Central memory CD8-positive, alpha-beta T cell (primary cell): Measurements from ENCODE around the gene COL25A1.
"Not testable (repeated sequence)": the region's sequence is repeated elsewhere in the genome, so short reads cannot be mapped to it uniquely, and the experiment has no call there.

ENCODE experiments used
- ATAC-seq: fragments of 150-1000 bp; cut with Tn5 transposase; replicated peaks from 2 replicates; pipeline ENCODE4 v1.10.0; 2022; ENCODE audit warnings: mild to moderate bottlenecking, moderate FRiP score, moderate number of reproducible peaks; ENCODE audit not compliant: poor library complexity, severe bottlenecking; ENCODE audit errors: extremely low read depth
- DNase-seq, 2 donors: peaks; one replicate each; pipeline ENCODE4 v3.0.0; 2021; ENCODE audit warnings: low spot score in 2 of 2
- H3K27ac Mint-ChIP-seq: one replicate; pipeline ENCODE4 v1.8.0; 2022; ENCODE audit warnings: low read depth, mild to moderate bottlenecking, moderate library complexity, mixed read lengths
- H3K27me3 Mint-ChIP-seq: one replicate; pipeline ENCODE4 v1.8.0; 2022; ENCODE audit warnings: mixed read lengths
- H3K36me3 Mint-ChIP-seq: one replicate; pipeline ENCODE4 v1.8.0; 2022; ENCODE audit warnings: mild to moderate bottlenecking, moderate library complexity, mixed read lengths; ENCODE audit not compliant: insufficient read depth
- H3K4me1 Mint-ChIP-seq: one replicate; pipeline ENCODE4 v1.8.0; 2022; ENCODE audit warnings: mixed read lengths
- H3K4me3 Mint-ChIP-seq: one replicate; pipeline ENCODE4 v1.8.0; 2022; ENCODE audit warnings: mild to moderate bottlenecking, moderate library complexity, mixed read lengths
- H3K9me3 Mint-ChIP-seq: one replicate; pipeline ENCODE4 v1.8.0; 2022; ENCODE audit warnings: mixed read lengths

The COL25A1 gene

DNA sequence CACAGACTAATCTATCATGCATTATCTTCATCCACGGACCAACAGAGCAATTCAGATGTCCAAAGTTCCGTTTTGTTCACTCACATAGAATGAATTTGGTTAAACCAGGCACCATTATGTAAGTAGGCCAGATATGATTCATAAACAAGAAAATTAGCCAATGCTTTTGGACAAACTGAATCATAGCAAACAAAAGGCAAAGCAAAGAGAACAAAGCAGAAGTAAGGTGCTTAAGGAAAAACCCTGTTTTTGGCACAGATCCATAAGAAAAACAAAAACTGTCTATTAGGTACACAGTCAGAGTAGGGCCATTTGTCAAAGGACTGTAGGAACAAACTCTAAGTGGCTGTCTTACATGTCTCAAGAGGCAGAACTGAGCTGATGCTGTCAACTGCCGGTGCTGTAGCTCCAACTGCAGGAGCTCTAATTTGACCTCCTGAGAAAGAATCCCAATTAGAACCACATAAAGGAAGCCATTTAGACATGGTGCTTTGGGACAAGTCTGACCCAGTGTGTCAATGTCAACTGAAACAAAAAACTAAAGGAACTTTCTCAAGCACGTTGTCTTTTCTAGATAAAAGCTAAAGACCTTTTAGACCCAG lies 146.7 kb downstream of the COL25A1 start:
- Mint-ChIP-seq H3K4me3 (no peak overlapping the region), H3K27me3 (no peaks in the 10 kb centered on the region), H3K9me3 (no peaks in the 10 kb centered on the region), H3K4me1 (no peaks in the 10 kb centered on the region), H3K27ac (no peak overlapping the region), H3K36me3 (no peaks in the 10 kb centered on the region)
- DNase-seq, result no peak
- no peak for ATAC-seq

DNA sequence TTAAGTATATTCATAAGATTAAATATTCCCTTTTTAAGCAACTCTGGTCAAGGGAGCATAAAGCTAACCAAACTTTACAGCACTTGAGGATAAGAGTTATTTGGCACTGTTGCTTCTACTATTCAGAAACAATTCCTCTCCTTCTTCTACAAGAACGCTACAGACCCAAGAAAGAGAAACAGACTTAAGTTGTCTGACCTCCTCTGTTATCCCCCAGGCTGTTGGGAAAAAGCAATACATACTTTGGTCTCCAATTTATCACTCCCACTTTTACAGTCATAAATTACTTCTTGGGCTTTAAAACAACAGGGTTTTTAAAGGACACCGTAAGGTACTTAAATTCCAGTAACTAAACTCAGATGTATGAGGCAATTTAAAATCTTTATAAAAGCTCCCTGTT lies 147.4 kb downstream of the COL25A1 start:
- Mint-ChIP-seq H3K9me3 (no peaks in the 10 kb centered on the region), H3K4me3 (no peak overlapping the region), H3K36me3 (no peaks in the 10 kb centered on the region), H3K4me1 (no peaks in the 10 kb centered on the region), H3K27me3 (no peaks in the 10 kb centered on the region), H3K27ac (no peak overlapping the region)
- ATAC-seq, result no peak
- no peak for DNase-seq

DNA sequence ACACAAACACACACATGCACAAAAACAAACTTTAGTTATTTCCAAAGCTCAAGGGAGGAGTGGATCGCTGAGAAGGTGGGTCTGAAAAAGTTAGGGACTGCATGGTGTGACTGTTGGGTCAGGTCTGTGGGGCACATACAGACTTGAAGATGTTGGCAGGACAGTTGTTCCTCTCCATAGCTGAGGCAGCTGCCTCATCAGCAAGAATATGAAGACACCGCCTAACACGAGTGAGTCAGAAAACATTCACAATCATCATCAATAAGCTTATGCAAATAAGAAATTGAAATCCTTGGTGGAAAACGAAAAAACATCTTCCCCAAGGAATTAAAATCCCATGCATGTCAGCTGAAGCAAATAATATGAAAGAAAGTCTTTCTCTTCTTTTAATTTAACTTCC lies 148.0 kb downstream of the COL25A1 start:
- DNase-seq (no peak), ATAC-seq (no peak)
- no peak overlapping the region for H3K4me3 Mint-ChIP-seq
- H3K36me3 Mint-ChIP-seq, result no peaks in the 10 kb centered on the region
- H3K27ac Mint-ChIP-seq, result no peak overlapping the region
- no peaks in the 10 kb centered on the region for H3K27me3 Mint-ChIP-seq
- no peaks in the 10 kb centered on the region for H3K9me3 Mint-ChIP-seq
- H3K4me1 Mint-ChIP-seq, result no peaks in the 10 kb centered on the region

DNA sequence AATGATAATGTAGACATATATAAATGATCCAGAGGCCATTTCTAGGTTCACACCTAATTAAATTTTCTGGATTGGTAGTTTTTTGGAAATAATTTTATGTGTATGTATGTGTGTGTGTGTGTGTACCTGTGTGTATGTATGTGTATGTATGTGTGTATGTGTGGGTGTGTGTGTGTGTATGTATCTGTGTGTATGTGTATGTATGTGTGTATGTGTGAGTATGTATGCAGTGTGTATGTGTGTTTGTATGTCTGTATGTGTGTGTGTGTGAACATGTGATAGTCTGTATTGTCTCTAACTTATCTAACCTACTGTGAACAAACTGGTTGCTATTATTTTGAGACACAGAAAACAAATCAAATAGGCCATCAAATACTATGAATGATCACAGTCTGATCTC lies 152.6 kb downstream of the COL25A1 start:
- no peak for ATAC-seq
- Mint-ChIP-seq H3K4me3 (no peak overlapping the region), H3K9me3 (peaks cover 6% of the 10 kb centered on the region), H3K27ac (no peak overlapping the region), H3K27me3 (no peaks in the 10 kb centered on the region), H3K36me3 (no peaks in the 10 kb centered on the region), H3K4me1 (no peaks in the 10 kb centered on the region)
- DNase-seq, result no peak

DNA sequence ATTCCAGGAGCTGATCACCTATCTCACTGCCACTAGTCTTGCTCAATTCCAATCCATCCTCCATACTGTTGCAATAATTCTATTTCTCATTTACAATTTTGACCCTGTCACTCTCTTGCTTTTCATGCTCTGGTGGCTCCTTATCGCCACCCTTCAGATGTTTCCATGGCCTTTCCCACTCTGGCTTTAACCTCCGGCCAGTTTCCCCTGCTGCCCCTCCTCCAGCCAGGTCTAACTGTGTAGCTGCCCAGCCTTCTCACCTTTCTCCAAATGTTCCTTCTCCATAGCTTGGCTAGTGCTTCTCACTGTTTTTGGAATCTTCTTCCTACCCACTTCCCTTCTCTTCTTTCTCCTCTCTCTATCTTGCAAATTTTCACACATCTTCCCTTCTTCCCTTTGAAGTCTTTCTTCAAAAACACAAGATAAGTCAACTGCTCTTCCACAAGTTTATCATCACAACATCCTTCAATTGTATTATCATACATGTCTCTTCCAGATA lies 153.8 kb downstream of the COL25A1 start:
- no peak for DNase-seq
- no peak for ATAC-seq
- Mint-ChIP-seq H3K27me3 (no peaks in the 10 kb centered on the region), H3K4me1 (no peaks in the 10 kb centered on the region), H3K4me3 (no peak overlapping the region), H3K36me3 (no peaks in the 10 kb centered on the region), H3K9me3 (peaks cover 6% of the 10 kb centered on the region), H3K27ac (no peak overlapping the region)

DNA sequence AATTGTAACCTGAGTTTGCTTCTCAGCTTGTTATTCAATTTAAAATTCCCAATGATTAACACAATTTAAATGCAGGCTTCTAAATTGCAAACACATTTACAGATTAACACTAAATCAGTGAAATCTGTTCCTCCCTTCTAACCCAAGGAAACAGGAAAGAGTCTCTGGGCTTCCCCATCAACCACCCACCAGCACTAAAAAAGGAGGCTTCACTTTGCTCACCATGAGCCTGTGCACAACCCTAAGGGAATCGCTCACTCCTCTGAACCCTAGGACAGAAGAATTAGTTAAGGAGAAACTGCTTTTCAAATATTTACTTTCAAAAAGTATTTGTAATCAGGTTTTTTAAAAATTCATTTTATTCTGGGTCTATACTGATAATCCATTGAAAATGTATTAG lies 155.3 kb downstream of the COL25A1 start:
- H3K36me3 Mint-ChIP-seq, result no peaks in the 10 kb centered on the region
- peaks cover 12% of the 10 kb centered on the region for H3K9me3 Mint-ChIP-seq
- H3K27ac Mint-ChIP-seq, result no peak overlapping the region
- no peak for DNase-seq
- no peak for ATAC-seq
- H3K27me3 Mint-ChIP-seq, result no peaks in the 10 kb centered on the region
- H3K4me1 Mint-ChIP-seq, result no peaks in the 10 kb centered on the region
- no peak overlapping the region for H3K4me3 Mint-ChIP-seq

DNA sequence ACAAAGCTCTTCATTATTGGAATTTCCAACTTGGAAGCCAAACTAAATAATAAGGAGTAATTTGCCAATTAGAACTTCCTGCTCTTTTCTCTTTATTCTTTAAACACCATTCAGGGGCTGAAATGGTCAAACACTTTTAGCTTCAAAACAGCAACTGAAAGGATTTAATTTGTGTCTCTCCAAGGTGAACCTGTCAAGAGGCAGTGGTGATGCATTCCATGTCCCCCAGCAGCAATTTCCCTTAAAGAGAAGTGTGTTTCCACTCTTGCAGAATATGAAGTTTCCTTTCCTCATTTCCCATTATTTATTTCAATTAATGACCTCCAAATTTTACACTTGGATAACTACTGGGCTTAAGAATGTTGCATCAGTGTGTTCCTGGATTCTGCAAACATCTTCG lies 156.0 kb downstream of the COL25A1 start:
- H3K27ac Mint-ChIP-seq, result no peak overlapping the region
- DNase-seq (no peak), ATAC-seq (no peak)
- no peak overlapping the region for H3K4me3 Mint-ChIP-seq
- H3K9me3 Mint-ChIP-seq, result peaks cover 18% of the 10 kb centered on the region
- H3K27me3 Mint-ChIP-seq, result no peaks in the 10 kb centered on the region
- H3K36me3 Mint-ChIP-seq, result no peaks in the 10 kb centered on the region
- no peaks in the 10 kb centered on the region for H3K4me1 Mint-ChIP-seq

DNA sequence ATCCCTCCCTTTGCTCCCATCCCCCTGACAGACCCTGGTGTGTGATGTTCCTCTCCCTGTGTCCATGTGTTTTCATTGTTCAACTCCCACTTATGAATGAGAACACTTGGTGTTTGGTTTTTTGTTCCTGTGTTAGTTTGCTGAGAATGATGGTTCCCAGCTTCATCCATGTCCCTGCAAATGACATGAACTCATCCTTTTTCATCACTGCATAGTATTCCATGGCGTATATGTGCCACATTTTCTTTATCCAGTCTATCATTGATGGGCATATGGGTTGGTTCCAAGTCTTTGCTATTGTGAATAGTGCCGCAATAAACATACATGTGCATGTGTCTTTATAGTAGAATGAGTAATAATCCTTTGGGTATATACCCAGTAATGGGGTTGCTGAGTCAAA lies 164.3 kb downstream of the COL25A1 start:
- DNase-seq, H3K4me1 Mint-ChIP-seq, H3K27ac Mint-ChIP-seq, H3K36me3 Mint-ChIP-seq, H3K4me3 Mint-ChIP-seq, ATAC-seq, H3K27me3 Mint-ChIP-seq: not testable (repeated sequence)
- H3K9me3 Mint-ChIP-seq, result peaks cover 12% of the 10 kb centered on the region

DNA sequence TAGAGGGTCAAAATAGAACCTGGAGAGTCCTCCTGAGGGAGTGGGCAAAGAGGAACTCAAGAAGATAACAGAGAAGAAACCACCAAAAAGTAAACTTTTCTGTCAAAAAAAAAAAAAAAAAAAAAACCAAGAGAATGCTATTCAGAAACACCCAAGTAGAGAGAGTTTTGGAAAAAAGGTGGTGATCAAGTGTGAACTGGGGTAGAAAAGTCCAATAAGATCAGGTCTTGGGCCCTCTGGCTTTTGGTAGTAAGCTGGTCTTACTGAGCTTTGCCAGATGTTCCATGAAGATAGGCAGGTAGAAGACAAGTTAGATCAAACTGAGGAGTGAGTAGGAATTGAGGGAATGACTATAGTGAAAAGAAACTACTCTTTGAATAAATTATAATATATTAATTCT lies 167.5 kb downstream of the COL25A1 start:
- Mint-ChIP-seq H3K9me3 (no peaks in the 10 kb centered on the region), H3K27ac (no peak overlapping the region), H3K36me3 (no peaks in the 10 kb centered on the region), H3K4me3 (no peak overlapping the region), H3K27me3 (no peaks in the 10 kb centered on the region), H3K4me1 (no peaks in the 10 kb centered on the region)
- no peak for ATAC-seq
- no peak for DNase-seq

DNA sequence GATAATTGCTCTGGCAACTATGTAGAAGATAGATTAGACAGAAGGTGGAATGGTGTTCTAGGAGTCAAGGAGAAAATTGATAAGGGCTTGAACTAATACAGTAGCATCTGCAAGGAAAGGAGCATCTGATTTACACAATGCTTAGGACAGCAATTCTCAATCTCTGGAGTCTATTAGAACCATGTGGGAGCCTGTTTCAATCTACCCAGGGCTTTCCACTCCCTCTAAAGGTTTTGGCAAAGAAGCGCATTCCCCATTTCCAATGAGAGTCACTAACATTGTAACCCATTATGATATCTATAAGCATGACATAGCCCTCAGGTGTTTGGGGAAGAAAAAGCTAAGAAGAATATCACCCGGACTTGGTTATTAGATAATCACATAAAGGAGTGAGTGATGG lies 168.2 kb downstream of the COL25A1 start:
- ATAC-seq (no peak), DNase-seq (no peak)
- Mint-ChIP-seq H3K36me3 (no peaks in the 10 kb centered on the region), H3K9me3 (no peaks in the 10 kb centered on the region), H3K4me3 (no peak overlapping the region), H3K4me1 (no peaks in the 10 kb centered on the region), H3K27ac (no peak overlapping the region), H3K27me3 (no peaks in the 10 kb centered on the region)

DNA sequence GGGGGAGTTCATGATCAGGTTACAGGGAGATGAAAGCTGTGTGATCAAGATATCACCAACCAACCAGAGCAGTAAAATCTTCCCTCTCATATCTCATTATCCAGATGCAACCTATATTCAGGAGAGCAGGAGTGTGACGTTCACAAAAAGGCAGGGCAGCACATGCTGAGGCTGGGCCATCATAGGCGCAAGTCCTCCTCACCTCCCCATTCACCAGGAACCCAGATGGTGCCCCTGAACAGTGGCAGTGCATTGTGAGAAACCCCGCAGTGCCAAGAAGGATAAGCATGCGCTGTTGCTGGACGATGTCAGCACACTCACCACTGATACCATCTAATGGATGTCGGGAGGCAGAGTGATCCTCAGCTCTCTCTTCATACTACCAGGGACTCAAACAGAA lies 170.9 kb downstream of the COL25A1 start:
- H3K27me3 Mint-ChIP-seq, result no peaks in the 10 kb centered on the region
- H3K36me3 Mint-ChIP-seq, result no peaks in the 10 kb centered on the region
- H3K27ac Mint-ChIP-seq, result no peak overlapping the region
- DNase-seq, result no peak
- no peak for ATAC-seq
- no peaks in the 10 kb centered on the region for H3K9me3 Mint-ChIP-seq
- H3K4me3 Mint-ChIP-seq, result no peak overlapping the region
- no peaks in the 10 kb centered on the region for H3K4me1 Mint-ChIP-seq

DNA sequence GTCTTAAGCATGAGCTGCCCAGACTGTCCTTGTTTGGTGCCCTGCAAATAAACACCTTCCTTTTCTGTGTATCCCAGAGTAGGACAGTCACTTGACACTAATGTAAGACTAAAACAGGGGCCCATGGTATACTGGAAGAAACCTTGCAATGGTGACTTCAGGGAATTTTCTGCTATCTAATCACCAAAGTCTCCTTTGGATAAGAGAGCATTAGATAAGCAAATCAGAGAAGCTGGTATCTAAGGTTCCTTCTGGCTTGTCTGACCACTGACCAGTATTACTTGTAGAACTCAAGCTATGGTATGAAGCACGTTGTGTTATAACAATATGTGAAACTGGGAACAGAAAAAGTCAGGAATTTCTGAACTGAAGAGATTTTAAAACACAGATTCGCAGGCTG lies 173.9 kb downstream of the COL25A1 start:
- no peak for ATAC-seq
- H3K4me1 Mint-ChIP-seq, result no peaks in the 10 kb centered on the region
- H3K27ac Mint-ChIP-seq, result no peak overlapping the region
- H3K9me3 Mint-ChIP-seq, result no peaks in the 10 kb centered on the region
- no peaks in the 10 kb centered on the region for H3K36me3 Mint-ChIP-seq
- no peak for DNase-seq
- no peak overlapping the region for H3K4me3 Mint-ChIP-seq
- peaks cover 10% of the 10 kb centered on the region for H3K27me3 Mint-ChIP-seq

DNA sequence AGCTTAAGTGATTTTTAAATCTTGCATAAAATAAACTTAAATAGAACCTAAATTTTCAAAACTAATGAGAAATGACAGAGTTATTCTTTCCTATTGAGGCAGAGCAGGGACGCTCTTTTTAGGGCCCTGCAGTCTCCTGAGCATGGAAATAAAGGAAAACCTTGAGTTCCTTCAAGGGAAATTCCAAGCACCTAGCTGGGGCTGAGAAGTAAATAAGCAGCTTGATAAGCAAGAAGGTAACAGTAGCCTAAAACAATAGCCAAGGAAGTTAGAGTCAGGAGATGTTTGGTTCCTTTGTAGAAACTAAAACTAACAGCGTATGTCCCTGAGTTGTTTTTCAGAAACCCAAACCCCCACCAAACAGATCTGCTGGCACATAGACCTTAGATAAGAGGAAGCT lies 174.6 kb downstream of the COL25A1 start:
- H3K4me3 Mint-ChIP-seq, result no peak overlapping the region
- no peaks in the 10 kb centered on the region for H3K36me3 Mint-ChIP-seq
- no peaks in the 10 kb centered on the region for H3K9me3 Mint-ChIP-seq
- peaks cover 10% of the 10 kb centered on the region for H3K27me3 Mint-ChIP-seq
- no peak overlapping the region for H3K27ac Mint-ChIP-seq
- DNase-seq (no peak), ATAC-seq (no peak)
- no peaks in the 10 kb centered on the region for H3K4me1 Mint-ChIP-seq

DNA sequence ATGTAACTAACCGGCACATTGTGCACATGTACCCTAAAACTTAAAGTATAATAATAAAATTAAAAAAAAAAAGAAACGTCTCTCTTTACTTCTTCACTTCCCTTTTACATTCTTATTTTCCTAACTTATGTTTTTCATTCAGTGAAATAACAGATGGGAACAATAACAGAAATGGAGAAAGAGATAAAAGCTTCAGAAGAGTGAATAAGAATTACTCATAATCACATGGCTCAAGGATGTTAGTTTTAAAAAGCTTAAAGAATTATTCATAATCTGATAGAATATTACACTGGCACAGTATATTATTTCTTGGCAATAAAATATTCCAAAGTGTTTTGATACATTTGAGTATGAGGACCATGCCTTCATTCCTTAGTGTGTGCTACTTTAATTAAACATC lies 175.6 kb downstream of the COL25A1 start:
- no peak for ATAC-seq
- no peak overlapping the region for H3K27ac Mint-ChIP-seq
- H3K4me1 Mint-ChIP-seq, result no peaks in the 10 kb centered on the region
- no peaks in the 10 kb centered on the region for H3K9me3 Mint-ChIP-seq
- H3K4me3 Mint-ChIP-seq, result no peak overlapping the region
- no peaks in the 10 kb centered on the region for H3K36me3 Mint-ChIP-seq
- DNase-seq, result no peak
- H3K27me3 Mint-ChIP-seq, result peaks cover 19% of the 10 kb centered on the region
